LNCAP (cell line): Measurements from ENCODE around the gene MEF2C.

Experiments used
- CTCF ChIP-seq: fragments of 450-650 bp; IDR thresholded peaks from 2 replicates; pipeline ENCODE4 v1.5.1; 2017; ENCODE audit warnings: mild to moderate bottlenecking

Gene MEF2C

GRCh38 chr5:88667496-88668201 lies 215.3 kb downstream of the MEF2C start:
- no peak for TF ChIP-seq CTCF
